ENCODE data around the gene SUN3. TPM values are rescaled to one million over a fixed set of nuclear protein-coding genes. Genes with fewer than 3 reads are reported as not detected.

The SUN3 gene
- total RNA-seq, 1 donor from 2014 or later = not detected

DNA sequence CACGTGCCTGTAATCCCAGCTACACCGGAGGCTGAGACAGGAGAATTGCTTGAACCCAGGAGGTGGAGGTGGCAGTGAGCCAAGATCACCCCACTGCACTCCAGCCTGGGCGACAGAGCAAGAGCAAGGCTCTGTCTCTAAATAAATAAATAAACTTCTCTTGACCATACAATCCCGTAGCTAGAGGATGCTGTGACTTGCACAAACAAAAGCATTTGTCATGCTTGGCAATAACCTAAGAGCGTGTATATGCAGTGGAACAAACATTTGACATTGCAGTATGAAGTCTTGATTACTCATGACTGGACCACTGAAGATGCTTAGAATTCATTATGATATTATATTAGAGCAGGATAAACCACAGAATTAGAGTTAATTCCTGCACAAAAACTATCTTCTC, 5.0 kb upstream of the SUN3 start:
- Histone ChIP-seq H3K4me1 (peaks cover 0 to 8% of the 10 kb centered on the region in 2 donors), H3K36me3 (no peaks in the 10 kb centered on the region), H3K9me3 (no peaks in the 10 kb centered on the region), H3K27ac (no peak overlapping the region), H3K27me3 (no peaks in the 10 kb centered on the region), H3K4me3 (no peak overlapping the region)
- no peak for DNase-seq (ENCODE audit: low spot score in 2 of 2)
- intact Hi-C loops (cut with DNase I) = loop anchor here (2.0 kb wide), 1 partner anchor 55 kb away; the partner anchor contains the start of gene UPP1
- TF ChIP-seq, protein P1, sequence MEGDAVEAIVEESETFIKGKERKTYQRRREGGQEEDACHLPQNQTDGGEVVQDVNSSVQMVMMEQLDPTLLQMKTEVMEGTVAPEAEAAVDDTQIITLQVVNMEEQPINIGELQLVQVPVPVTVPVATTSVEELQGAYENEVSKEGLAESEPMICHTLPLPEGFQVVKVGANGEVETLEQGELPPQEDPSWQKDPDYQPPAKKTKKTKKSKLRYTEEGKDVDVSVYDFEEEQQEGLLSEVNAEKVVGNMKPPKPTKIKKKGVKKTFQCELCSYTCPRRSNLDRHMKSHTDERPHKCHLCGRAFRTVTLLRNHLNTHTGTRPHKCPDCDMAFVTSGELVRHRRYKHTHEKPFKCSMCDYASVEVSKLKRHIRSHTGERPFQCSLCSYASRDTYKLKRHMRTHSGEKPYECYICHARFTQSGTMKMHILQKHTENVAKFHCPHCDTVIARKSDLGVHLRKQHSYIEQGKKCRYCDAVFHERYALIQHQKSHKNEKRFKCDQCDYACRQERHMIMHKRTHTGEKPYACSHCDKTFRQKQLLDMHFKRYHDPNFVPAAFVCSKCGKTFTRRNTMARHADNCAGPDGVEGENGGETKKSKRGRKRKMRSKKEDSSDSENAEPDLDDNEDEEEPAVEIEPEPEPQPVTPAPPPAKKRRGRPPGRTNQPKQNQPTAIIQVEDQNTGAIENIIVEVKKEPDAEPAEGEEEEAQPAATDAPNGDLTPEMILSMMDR (IDR thresholded peaks at IDR 0.05) = no peak

DNA sequence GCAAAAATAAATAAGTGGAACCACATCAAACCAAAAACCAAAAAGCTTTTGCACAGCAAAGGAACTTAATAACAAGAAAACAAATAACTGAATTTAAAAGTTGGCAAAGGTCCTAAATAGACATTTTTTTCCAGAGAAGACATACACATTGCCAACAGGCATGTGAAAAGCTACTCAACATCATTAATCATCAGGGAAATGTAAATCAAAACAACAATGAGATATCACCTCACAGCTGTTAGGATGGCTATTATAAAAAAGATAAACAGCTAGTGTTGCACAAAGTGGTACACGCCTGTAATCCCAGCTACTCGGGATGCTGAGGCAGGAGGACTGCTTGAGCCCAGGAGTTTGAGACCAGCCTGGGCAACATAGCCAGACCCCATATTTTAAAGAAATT, 2.2 kb upstream of the SUN3 start:
- DNase-seq (ENCODE audit: low spot score in 2 of 2) = no peak
- no peaks in the 10 kb centered on the region for H3K36me3 ChIP-seq
- no peak overlapping the region for H3K4me3 ChIP-seq
- H3K27me3 ChIP-seq = no peaks in the 10 kb centered on the region
- TF ChIP-seq, protein P1 (IDR thresholded peaks at IDR 0.05) = no peak
- peaks cover 0 to 7% of the 10 kb centered on the region in 2 donors for H3K4me1 ChIP-seq
- H3K27ac ChIP-seq = no peak overlapping the region
- no peaks in the 10 kb centered on the region for H3K9me3 ChIP-seq
- intact Hi-C loops (cut with DNase I) = no loop called here

DNA sequence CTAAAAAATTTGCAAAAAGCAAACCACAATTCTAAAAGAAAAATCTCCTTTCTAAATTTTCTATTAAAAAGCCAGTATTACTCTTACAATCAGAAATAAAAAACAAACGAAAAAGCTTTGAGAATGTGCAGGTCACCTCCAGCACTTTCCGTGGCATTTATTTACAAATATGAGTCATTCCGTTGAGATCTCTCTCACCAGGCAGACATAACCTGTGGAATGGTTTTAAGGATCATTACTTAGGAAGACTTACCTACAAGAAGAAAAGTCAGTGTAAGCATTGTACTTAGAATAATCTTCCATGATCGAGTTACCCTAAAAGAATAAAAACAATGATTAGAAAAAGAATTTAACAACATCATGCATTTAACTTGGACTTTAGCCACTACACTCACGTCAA, 3.3 kb downstream of the SUN3 start:
- Histone ChIP-seq H3K4me3 (no peak overlapping the region), H3K36me3 (no peaks in the 10 kb centered on the region), H3K4me1 (no peaks in the 10 kb centered on the region), H3K27me3 (no peaks in the 10 kb centered on the region), H3K27ac (no peak overlapping the region), H3K9me3 (peaks cover 4 to 6% of the 10 kb centered on the region in 2 donors)
- no peak for DNase-seq (ENCODE audit: low spot score in 2 of 2)
- TF ChIP-seq, protein P1 (IDR thresholded peaks at IDR 0.05) = no peak
- intact Hi-C loops (cut with DNase I) = no loop called here

DNA sequence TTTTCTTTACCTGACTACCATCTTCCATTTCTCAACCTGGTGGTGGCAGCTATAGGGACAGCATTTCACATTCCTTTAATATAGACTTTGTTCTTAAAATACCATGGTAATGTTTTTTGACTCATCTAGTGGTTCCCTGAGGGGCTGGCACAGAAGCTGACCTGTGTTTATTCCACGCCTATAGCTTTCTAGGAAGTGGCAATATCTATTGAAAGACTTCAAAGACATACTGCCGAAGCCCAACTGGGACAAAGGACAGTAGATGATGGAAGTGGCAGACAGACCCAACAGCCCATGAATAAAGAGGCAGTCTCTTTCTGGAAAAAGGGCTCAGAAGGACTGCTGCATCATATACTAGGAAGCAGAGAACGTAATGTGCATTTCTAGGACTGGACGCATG, 11.2 kb downstream of the SUN3 start:
- Histone ChIP-seq H3K27ac (no peak overlapping the region), H3K9me3 (peaks cover 0 to 3% of the 10 kb centered on the region in 2 donors), H3K36me3 (no peaks in the 10 kb centered on the region), H3K4me1 (no peaks in the 10 kb centered on the region), H3K27me3 (no peaks in the 10 kb centered on the region), H3K4me3 (no peak overlapping the region)
- TF ChIP-seq, protein P1 (IDR thresholded peaks at IDR 0.05) = no peak
- intact Hi-C loops (cut with DNase I) = no loop called here
- no peak for DNase-seq (ENCODE audit: low spot score in 2 of 2)

DNA sequence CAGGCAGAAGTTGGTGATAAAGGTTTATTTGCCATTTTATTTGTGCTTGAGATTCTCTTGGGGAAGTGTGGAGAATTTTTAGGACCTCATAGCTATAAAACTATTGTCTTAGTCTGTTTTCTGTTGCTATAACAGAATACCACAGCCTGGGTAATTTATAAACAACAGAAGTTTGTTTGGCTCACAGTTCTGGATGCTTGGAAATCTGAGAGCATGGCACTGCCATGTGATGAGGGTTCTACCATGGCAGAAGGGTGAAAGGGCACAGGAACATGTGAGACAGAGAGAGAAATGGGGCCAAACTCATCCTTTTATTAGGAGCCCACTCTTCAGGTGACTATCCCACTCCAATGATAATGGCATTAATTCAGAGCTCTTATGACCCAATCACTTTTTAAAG, 12.3 kb downstream of the SUN3 start:
- Histone ChIP-seq H3K9me3 (no peaks in the 10 kb centered on the region), H3K27me3 (no peaks in the 10 kb centered on the region), H3K27ac (no peak overlapping the region), H3K4me1 (no peaks in the 10 kb centered on the region), H3K36me3 (no peaks in the 10 kb centered on the region), H3K4me3 (no peak overlapping the region)
- DNase-seq (ENCODE audit: low spot score in 2 of 2) = no peak
- intact Hi-C loops (cut with DNase I) = no loop called here
- TF ChIP-seq, protein P1 (IDR thresholded peaks at IDR 0.05) = no peak

DNA sequence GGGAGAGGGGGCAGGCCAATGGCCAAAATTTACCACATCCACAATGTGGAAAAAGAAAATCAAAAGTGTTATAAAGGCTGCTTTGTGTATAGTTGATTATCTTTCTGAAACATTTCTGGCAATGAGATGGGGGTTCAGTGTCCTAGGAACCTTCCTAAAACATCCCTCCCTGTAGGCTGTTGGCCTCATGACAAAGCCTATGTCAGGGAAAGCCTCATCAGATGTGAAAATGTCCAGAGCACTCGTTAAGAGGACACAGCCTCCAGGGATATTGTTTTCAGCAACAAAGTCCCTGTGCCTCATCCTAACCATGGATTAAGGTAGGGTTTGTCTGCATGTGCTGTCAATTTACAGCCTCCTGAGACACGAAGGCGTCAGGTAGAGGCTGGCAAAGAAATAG, 17.0 kb downstream of the SUN3 start:
- Histone ChIP-seq H3K9me3 (no peaks in the 10 kb centered on the region), H3K4me3 (no peak overlapping the region), H3K36me3 (no peaks in the 10 kb centered on the region), H3K27ac (no peak overlapping the region), H3K27me3 (no peaks in the 10 kb centered on the region), H3K4me1 (no peaks in the 10 kb centered on the region)
- intact Hi-C loops (cut with DNase I) = no loop called here
- no peak for DNase-seq (ENCODE audit: low spot score in 2 of 2)
- TF ChIP-seq, protein P1 (IDR thresholded peaks at IDR 0.05) = no peak
